NB4 (cell line): Measurements from ENCODE around the gene PSD.
A peak's percentile ranks its signal among the peaks of the same experiment; 100 is the strongest.

Experiments
- CTCF ChIP-seq: IDR thresholded peaks from one replicate; pipeline ENCODE4 v1.5.1; 2012; ENCODE audit warnings: low read depth, low read length
- MAX ChIP-seq: IDR thresholded peaks from 2 replicates; pipeline ENCODE4 v1.6.1; 2011; ENCODE audit warnings: low read depth, low read length
- MYC ChIP-seq: IDR thresholded peaks from 2 replicates; pipeline ENCODE4 v1.6.1; 2011; ENCODE audit warnings: low read depth, low read length
- POLR2A ChIP-seq: IDR thresholded peaks from 2 replicates; pipeline ENCODE4 v1.6.1; 2011; ENCODE audit warnings: mild to moderate bottlenecking; ENCODE audit not compliant: insufficient read length; ENCODE audit errors: extremely low read depth

- TF ChIP-seq CTCF (peak; percentile 88), MAX (peak; percentile 55; the same call in 1 of the 2 replicates), MYC (no peak), POLR2A (peak; percentile 61)
Measured at GRCh38 chr10:102399217-102400021, 19.2 kb downstream of the PSD start.
